Skeletal muscle tissue (tissue), 4 donors: ENCODE measurements around the gene ATP9A. TPM values are rescaled to one million over a fixed set of nuclear protein-coding genes. Genes with fewer than 3 reads are reported as not detected.

ENCODE experiments used
- H3K27ac ChIP-seq: one replicate; pipeline ENCODE4 v1.7.0; 2013; ENCODE audit warnings: mild to moderate bottlenecking, low read depth, low read length, inconsistent platforms
- H3K27me3 ChIP-seq, 3 donors: one replicate each; pipeline ENCODE4 v1.7.0; 2013; ENCODE audit warnings: low read length in 3 of 3; ENCODE audit not compliant: control insufficient read depth in 3 of 3, insufficient read depth in 3 of 3
- H3K36me3 ChIP-seq, 3 donors: one replicate each; pipeline ENCODE4 v1.7.0; 2013; ENCODE audit warnings: low read length in 3 of 3; ENCODE audit not compliant: control insufficient read depth in 3 of 3, insufficient read depth in 3 of 3
- H3K4me1 ChIP-seq, 3 donors: one replicate each; pipeline ENCODE4 v1.7.0; 2013; ENCODE audit warnings: low read length in 3 of 3, mild to moderate bottlenecking in 3 of 3; ENCODE audit not compliant: control insufficient read depth in 3 of 3, insufficient read depth in 3 of 3
- H3K4me3 ChIP-seq, 3 donors: one replicate each; pipeline ENCODE4 v1.7.0; 2013; ENCODE audit warnings: low read length in 3 of 3
- H3K9ac ChIP-seq, 3 donors: one replicate each; pipeline ENCODE4 v1.7.0; 2013; ENCODE audit warnings: low read length in 3 of 3, mild to moderate bottlenecking in 3 of 3, moderate library complexity in 2 of 3, low read depth in 1 of 3
- H3K9me3 ChIP-seq, 3 donors: one replicate each; pipeline ENCODE4 v1.7.0; 2013; ENCODE audit warnings: low read length in 3 of 3; ENCODE audit not compliant: control insufficient read depth in 3 of 3
- total RNA-seq: library from RNA; depleted of rRNA; stranded (reverse); fragments of >200 nt; gene quantifications from one replicate; pipeline ENCODE4 v1.2.3, GENCODE V29; 2014
- donor health status: Osteomylitis.

The ATP9A gene
- total RNA-seq, 1 donor from 2014 or later, result 56.4 TPM

- Histone ChIP-seq H3K4me3 (no peak overlapping the region), H3K9ac (no peak overlapping the region), H3K9me3 (no peaks in the 10 kb centered on the region), H3K36me3 (peaks cover 18 to 25% (median 19%) of the 10 kb centered on the region in 3 donors), H3K4me1 (peaks cover 3 to 9% (median 5%) of the 10 kb centered on the region in 3 donors), H3K27ac (no peak overlapping the region), H3K27me3 (no peaks in the 10 kb centered on the region)
Observed at GRCh38 chr20:51613580-51613979, 154.6 kb downstream of the ATP9A start.

GRCh38 chr20:51612896-51613295 lies 155.3 kb downstream of the ATP9A start:
- no peak overlapping the region for H3K4me3 ChIP-seq
- H3K4me1 ChIP-seq, result peaks cover 3 to 9% (median 5%) of the 10 kb centered on the region in 3 donors
- H3K27me3 ChIP-seq, result no peaks in the 10 kb centered on the region
- no peaks in the 10 kb centered on the region for H3K9me3 ChIP-seq
- no peak overlapping the region for H3K9ac ChIP-seq
- peaks cover 18 to 28% (median 21%) of the 10 kb centered on the region in 3 donors for H3K36me3 ChIP-seq
- H3K27ac ChIP-seq, result no peak overlapping the region

GRCh38 chr20:51611625-51611890 lies 156.6 kb downstream of the ATP9A start:
- Histone ChIP-seq H3K27me3 (no peaks in the 10 kb centered on the region), H3K27ac (no peak overlapping the region), H3K4me3 (no peak overlapping the region), H3K9me3 (no peaks in the 10 kb centered on the region), H3K36me3 (peaks cover 21 to 35% (median 24%) of the 10 kb centered on the region in 3 donors), H3K9ac (no peak overlapping the region), H3K4me1 (no peaks in the 10 kb centered on the region)

GRCh38 chr20:51610761-51611624 lies 157.2 kb downstream of the ATP9A start:
- H3K27ac ChIP-seq, result no peak overlapping the region
- no peak overlapping the region for H3K4me3 ChIP-seq
- no peaks in the 10 kb centered on the region for H3K4me1 ChIP-seq
- H3K27me3 ChIP-seq, result no peaks in the 10 kb centered on the region
- no peaks in the 10 kb centered on the region for H3K9me3 ChIP-seq
- peaks cover 23 to 37% (median 28%) of the 10 kb centered on the region in 3 donors for H3K36me3 ChIP-seq
- H3K9ac ChIP-seq, result no peak overlapping the region

GRCh38 chr20:51610111-51610510 lies 158.1 kb downstream of the ATP9A start:
- Histone ChIP-seq H3K36me3 (peaks cover 23 to 37% (median 28%) of the 10 kb centered on the region in 3 donors), H3K27me3 (no peaks in the 10 kb centered on the region), H3K9ac (no peak overlapping the region), H3K27ac (no peak overlapping the region), H3K4me3 (no peak overlapping the region), H3K9me3 (no peaks in the 10 kb centered on the region), H3K4me1 (no peaks in the 10 kb centered on the region)

GRCh38 chr20:51609251-51609650 lies 158.9 kb downstream of the ATP9A start:
- Histone ChIP-seq H3K27me3 (no peaks in the 10 kb centered on the region), H3K4me3 (no peak overlapping the region), H3K27ac (no peak overlapping the region), H3K9ac (no peak overlapping the region), H3K9me3 (no peaks in the 10 kb centered on the region), H3K36me3 (peaks cover 29 to 43% (median 34%) of the 10 kb centered on the region in 3 donors), H3K4me1 (no peaks in the 10 kb centered on the region)

- peaks cover 31 to 44% (median 34%) of the 10 kb centered on the region in 3 donors for H3K36me3 ChIP-seq
- H3K27me3 ChIP-seq, result no peaks in the 10 kb centered on the region
- H3K4me1 ChIP-seq, result no peaks in the 10 kb centered on the region
- no peak overlapping the region for H3K4me3 ChIP-seq
- H3K9me3 ChIP-seq, result no peaks in the 10 kb centered on the region
- no peak overlapping the region for H3K9ac ChIP-seq
- H3K27ac ChIP-seq, result no peak overlapping the region
Observed at GRCh38 chr20:51608061-51608460, 160.1 kb downstream of the ATP9A start.

GRCh38 chr20:51607170-51607569 lies 161.0 kb downstream of the ATP9A start:
- Histone ChIP-seq H3K9ac (no peak overlapping the region), H3K4me3 (no peak overlapping the region), H3K4me1 (no peaks in the 10 kb centered on the region), H3K36me3 (peaks cover 32 to 37% (median 34%) of the 10 kb centered on the region in 3 donors), H3K27ac (no peak overlapping the region), H3K27me3 (no peaks in the 10 kb centered on the region), H3K9me3 (no peaks in the 10 kb centered on the region)

- Histone ChIP-seq H3K4me3 (no peak overlapping the region), H3K27ac (no peak overlapping the region), H3K36me3 (peaks cover 36 to 43% (median 37%) of the 10 kb centered on the region in 3 donors), H3K4me1 (no peaks in the 10 kb centered on the region), H3K9ac (no peak overlapping the region), H3K27me3 (no peaks in the 10 kb centered on the region), H3K9me3 (no peaks in the 10 kb centered on the region)
Observed at GRCh38 chr20:51604851-51605250, 163.3 kb downstream of the ATP9A start.

- H3K4me3 ChIP-seq, result no peak overlapping the region
- H3K36me3 ChIP-seq, result peaks cover 31 to 35% (median 34%) of the 10 kb centered on the region in 3 donors
- no peaks in the 10 kb centered on the region for H3K4me1 ChIP-seq
- no peaks in the 10 kb centered on the region for H3K27me3 ChIP-seq
- H3K9ac ChIP-seq, result no peak overlapping the region
- H3K27ac ChIP-seq, result no peak overlapping the region
- no peaks in the 10 kb centered on the region for H3K9me3 ChIP-seq
Observed at GRCh38 chr20:51602131-51602530, 166.1 kb downstream of the ATP9A start.
